ENCODE data around the gene CFAP46.

The CFAP46 gene

GRCh38 chr10:132806561-132807003 lies 135.8 kb downstream of the CFAP46 start:
- no peak overlapping the region for H3K4me3 ChIP-seq (ENCODE audit: control insufficient read depth in 1 of 7, extremely low read depth in 1 of 7, insufficient read depth in 4 of 7, low read depth in 2 of 7, low read length in 6 of 7)
- no peak for DNase-seq
- H3K27ac ChIP-seq (ENCODE audit: insufficient read depth in 1 of 2, low read depth in 1 of 2, low read length in 2 of 2, poor library complexity in 1 of 2, severe bottlenecking in 2 of 2), result no peak overlapping the region
- 94% methylated on average over 25 of the region's 25 CpGs for WGBS (ENCODE audit: insufficient coverage)
- H3K9me3 ChIP-seq (ENCODE audit: control extremely low read depth in 1 of 5, control insufficient read depth in 4 of 5, insufficient read depth in 2 of 5, low read depth in 1 of 5, low read length in 4 of 5), result peaks cover 0 to 4% (median 0%) of the 10 kb centered on the region in 5 experiments
- no peaks in the 10 kb centered on the region for H3K36me3 ChIP-seq (ENCODE audit: control insufficient read depth in 4 of 4, insufficient read depth in 4 of 4, low read length in 3 of 4)
- H3K4me1 ChIP-seq (ENCODE audit: control extremely low read depth in 1 of 4, control insufficient read depth in 4 of 4, insufficient read depth in 4 of 4, low read length in 3 of 4), result no peaks in the 10 kb centered on the region
- ChIA-PET CTCF (no interaction called here), POLR2A (no interaction called here)
- H3K27me3 ChIP-seq (replicated peaks in 2 of 5; ENCODE audit: control insufficient read depth in 4 of 5, insufficient read depth in 5 of 5, low read length in 4 of 5), result peaks cover 0 to 35% (median 5%) of the 10 kb centered on the region in 5 experiments

GRCh38 chr10:132806110-132806509 lies 136.3 kb downstream of the CFAP46 start:
- Histone ChIP-seq H3K9me3 (ENCODE audit: control extremely low read depth in 1 of 5, control insufficient read depth in 4 of 5, insufficient read depth in 2 of 5, low read depth in 1 of 5, low read length in 4 of 5) (peaks cover 0 to 4% (median 0%) of the 10 kb centered on the region in 5 experiments), H3K27ac (ENCODE audit: insufficient read depth in 1 of 2, low read depth in 1 of 2, low read length in 2 of 2, poor library complexity in 1 of 2, severe bottlenecking in 2 of 2) (no peak overlapping the region), H3K36me3 (ENCODE audit: control insufficient read depth in 4 of 4, insufficient read depth in 4 of 4, low read length in 3 of 4) (no peaks in the 10 kb centered on the region), H3K4me1 (ENCODE audit: control extremely low read depth in 1 of 4, control insufficient read depth in 4 of 4, insufficient read depth in 4 of 4, low read length in 3 of 4) (no peaks in the 10 kb centered on the region), H3K4me3 (ENCODE audit: control insufficient read depth in 1 of 7, extremely low read depth in 1 of 7, insufficient read depth in 4 of 7, low read depth in 2 of 7, low read length in 6 of 7) (no peak overlapping the region), H3K27me3 (replicated peaks in 2 of 5; ENCODE audit: control insufficient read depth in 4 of 5, insufficient read depth in 5 of 5, low read length in 4 of 5) (peaks cover 0 to 36% (median 5%) of the 10 kb centered on the region in 5 experiments)
- WGBS (ENCODE audit: insufficient coverage), result 100% methylated on average over 4 of the region's 7 CpGs
- DNase-seq, result no peak
- ChIA-PET POLR2A (no interaction called here), CTCF (no interaction called here)

- Histone ChIP-seq H3K27me3 (replicated peaks in 2 of 5; ENCODE audit: control insufficient read depth in 4 of 5, insufficient read depth in 5 of 5, low read length in 4 of 5) (peaks cover 0 to 33% (median 5%) of the 10 kb centered on the region in 5 experiments), H3K36me3 (ENCODE audit: control insufficient read depth in 4 of 4, insufficient read depth in 4 of 4, low read length in 3 of 4) (no peaks in the 10 kb centered on the region), H3K9me3 (ENCODE audit: control extremely low read depth in 1 of 5, control insufficient read depth in 4 of 5, insufficient read depth in 2 of 5, low read depth in 1 of 5, low read length in 4 of 5) (peaks cover 0 to 4% (median 0%) of the 10 kb centered on the region in 5 experiments), H3K27ac (ENCODE audit: insufficient read depth in 1 of 2, low read depth in 1 of 2, low read length in 2 of 2, poor library complexity in 1 of 2, severe bottlenecking in 2 of 2) (no peak overlapping the region), H3K4me1 (ENCODE audit: control extremely low read depth in 1 of 4, control insufficient read depth in 4 of 4, insufficient read depth in 4 of 4, low read length in 3 of 4) (no peaks in the 10 kb centered on the region), H3K4me3 (ENCODE audit: control insufficient read depth in 1 of 7, extremely low read depth in 1 of 7, insufficient read depth in 4 of 7, low read depth in 2 of 7, low read length in 6 of 7) (no peak overlapping the region)
- WGBS (ENCODE audit: insufficient coverage), result 36% methylated on average over 13 of the region's 21 CpGs
- CTCF ChIA-PET, result no interaction called here
- no peak for DNase-seq
- POLR2A ChIA-PET, result no interaction called here
These were observed 136.8 kb downstream of the CFAP46 start for GRCh38 chr10:132805599-132805998.

GRCh38 chr10:132804785-132805426 lies 137.5 kb downstream of the CFAP46 start:
- ChIA-PET CTCF (no interaction called here), POLR2A (no interaction called here)
- Histone ChIP-seq H3K36me3 (ENCODE audit: control insufficient read depth in 4 of 4, insufficient read depth in 4 of 4, low read length in 3 of 4) (no peaks in the 10 kb centered on the region), H3K27me3 (replicated peaks in 2 of 5; ENCODE audit: control insufficient read depth in 4 of 5, insufficient read depth in 5 of 5, low read length in 4 of 5) (peaks cover 0 to 26% (median 5%) of the 10 kb centered on the region in 5 experiments), H3K27ac (ENCODE audit: insufficient read depth in 1 of 2, low read depth in 1 of 2, low read length in 2 of 2, poor library complexity in 1 of 2, severe bottlenecking in 2 of 2) (no peak overlapping the region), H3K4me3 (ENCODE audit: control insufficient read depth in 1 of 7, extremely low read depth in 1 of 7, insufficient read depth in 4 of 7, low read depth in 2 of 7, low read length in 6 of 7) (no peak overlapping the region), H3K9me3 (ENCODE audit: control extremely low read depth in 1 of 5, control insufficient read depth in 4 of 5, insufficient read depth in 2 of 5, low read depth in 1 of 5, low read length in 4 of 5) (peaks cover 0 to 4% (median 0%) of the 10 kb centered on the region in 5 experiments), H3K4me1 (ENCODE audit: control extremely low read depth in 1 of 4, control insufficient read depth in 4 of 4, insufficient read depth in 4 of 4, low read length in 3 of 4) (no peaks in the 10 kb centered on the region)
- WGBS (ENCODE audit: insufficient coverage), result 84% methylated on average over 22 of the region's 23 CpGs
- DNase-seq, result no peak

GRCh38 chr10:132804287-132804686 lies 138.1 kb downstream of the CFAP46 start:
- H3K4me1 ChIP-seq (ENCODE audit: control extremely low read depth in 1 of 4, control insufficient read depth in 4 of 4, insufficient read depth in 4 of 4, low read length in 3 of 4), result no peaks in the 10 kb centered on the region
- H3K27me3 ChIP-seq (replicated peaks in 2 of 5; ENCODE audit: control insufficient read depth in 4 of 5, insufficient read depth in 5 of 5, low read length in 4 of 5), result peaks cover 0 to 20% (median 5%) of the 10 kb centered on the region in 5 experiments
- H3K9me3 ChIP-seq (ENCODE audit: control extremely low read depth in 1 of 5, control insufficient read depth in 4 of 5, insufficient read depth in 2 of 5, low read depth in 1 of 5, low read length in 4 of 5), result peaks cover 0 to 4% (median 0%) of the 10 kb centered on the region in 5 experiments
- CTCF ChIA-PET, result no interaction called here
- POLR2A ChIA-PET, result no interaction called here
- H3K4me3 ChIP-seq (ENCODE audit: control insufficient read depth in 1 of 7, extremely low read depth in 1 of 7, insufficient read depth in 4 of 7, low read depth in 2 of 7, low read length in 6 of 7), result no peak overlapping the region
- WGBS (ENCODE audit: insufficient coverage), result 100% methylated on average over 1 of the region's 11 CpGs
- no peaks in the 10 kb centered on the region for H3K36me3 ChIP-seq (ENCODE audit: control insufficient read depth in 4 of 4, insufficient read depth in 4 of 4, low read length in 3 of 4)
- DNase-seq, result no peak
- no peak overlapping the region for H3K27ac ChIP-seq (ENCODE audit: insufficient read depth in 1 of 2, low read depth in 1 of 2, low read length in 2 of 2, poor library complexity in 1 of 2, severe bottlenecking in 2 of 2)

- H3K27me3 ChIP-seq (replicated peaks in 2 of 5; ENCODE audit: control insufficient read depth in 4 of 5, insufficient read depth in 5 of 5, low read length in 4 of 5), result peaks cover 0 to 20% (median 5%) of the 10 kb centered on the region in 5 experiments
- H3K9me3 ChIP-seq (ENCODE audit: control extremely low read depth in 1 of 5, control insufficient read depth in 4 of 5, insufficient read depth in 2 of 5, low read depth in 1 of 5, low read length in 4 of 5), result peaks cover 0 to 4% (median 0%) of the 10 kb centered on the region in 5 experiments
- no peaks in the 10 kb centered on the region for H3K36me3 ChIP-seq (ENCODE audit: control insufficient read depth in 4 of 4, insufficient read depth in 4 of 4, low read length in 3 of 4)
- ChIA-PET POLR2A (no interaction called here), CTCF (interaction anchor here (0.8 kb wide), 1 partner anchor 27 kb away, joined by 3 read pairs; no protein-coding TSS in a partner anchor)
- no peaks in the 10 kb centered on the region for H3K4me1 ChIP-seq (ENCODE audit: control extremely low read depth in 1 of 4, control insufficient read depth in 4 of 4, insufficient read depth in 4 of 4, low read length in 3 of 4)
- DNase-seq, result no peak
- no peak overlapping the region for H3K27ac ChIP-seq (ENCODE audit: insufficient read depth in 1 of 2, low read depth in 1 of 2, low read length in 2 of 2, poor library complexity in 1 of 2, severe bottlenecking in 2 of 2)
- no peak overlapping the region for H3K4me3 ChIP-seq (ENCODE audit: control insufficient read depth in 1 of 7, extremely low read depth in 1 of 7, insufficient read depth in 4 of 7, low read depth in 2 of 7, low read length in 6 of 7)
- 92% methylated on average over 19 of the region's 34 CpGs for WGBS (ENCODE audit: insufficient coverage)
These were observed 138.8 kb downstream of the CFAP46 start for GRCh38 chr10:132803416-132804210.

Data from common myeloid progenitor, CD34-positive (primary cell).